ENCODE measurements around the gene RELN. TPM values are rescaled to one million over a fixed set of nuclear protein-coding genes. Genes with fewer than 3 reads are reported as not detected.

RELN gene
- total and polyA plus RNA-seq, 11 donors: 0.16 to 3.5 (median 1.3) TPM

- Histone ChIP-seq H3K9me3 (no peaks in the 10 kb centered on the region), H3K4me1 (no peaks in the 10 kb centered on the region), H3K27ac (no peak overlapping the region), H3K4me3 (no peak overlapping the region), H3K36me3 (no peaks in the 10 kb centered on the region), H3K27me3 (no peaks in the 10 kb centered on the region)
- DNase-seq (no peak), ATAC-seq (no peak)
- intact Hi-C loops (cut with DNase I): no loop called here
- TF ChIP-seq POLR2A (IDR thresholded peaks at IDR 0.05) (no peak), CTCF (IDR thresholded peaks at IDR 0.05) (no peak)
- WGBS, 4 donors: 23 to 41% (median 30%) methylated on average over 3 of the region's 3 CpGs
Measured at GRCh38 chr7:103889451-103889850, 100.0 kb downstream of the RELN start.

GRCh38 chr7:103888603-103889153 lies 100.8 kb downstream of the RELN start:
- Histone ChIP-seq H3K36me3 (no peaks in the 10 kb centered on the region), H3K27me3 (no peaks in the 10 kb centered on the region), H3K9me3 (no peaks in the 10 kb centered on the region), H3K4me1 (no peaks in the 10 kb centered on the region), H3K4me3 (no peak overlapping the region), H3K27ac (no peak overlapping the region)
- ATAC-seq (peak in 1 of 4 donors; percentile 33), DNase-seq (no peak)
- no peak for TF ChIP-seq CTCF (IDR thresholded peaks at IDR 0.05)
- TF ChIP-seq POLR2A (IDR thresholded peaks at IDR 0.05): no peak
- intact Hi-C loops (cut with DNase I): no loop called here
- WGBS, 4 donors: 21 to 29% (median 23%) methylated on average over 6 of the region's 6 CpGs

GRCh38 chr7:103887853-103888602 lies 101.4 kb downstream of the RELN start:
- Histone ChIP-seq H3K4me1 (no peaks in the 10 kb centered on the region), H3K9me3 (no peaks in the 10 kb centered on the region), H3K27me3 (no peaks in the 10 kb centered on the region), H3K36me3 (no peaks in the 10 kb centered on the region), H3K4me3 (no peak overlapping the region), H3K27ac (no peak overlapping the region)
- intact Hi-C loops (cut with DNase I): no loop called here
- DNase-seq (no peak), ATAC-seq (no peak)
- 64 to 80% (median 70%) methylated on average over 2 of the region's 2 CpGs for WGBS, 4 donors
- TF ChIP-seq POLR2A (IDR thresholded peaks at IDR 0.05): no peak
- TF ChIP-seq CTCF (IDR thresholded peaks at IDR 0.05): no peak

GRCh38 chr7:103887050-103887449 lies 102.4 kb downstream of the RELN start:
- DNase-seq (no peak), ATAC-seq (no peak)
- Histone ChIP-seq H3K9me3 (no peaks in the 10 kb centered on the region), H3K4me1 (no peaks in the 10 kb centered on the region), H3K27ac (no peak overlapping the region), H3K27me3 (no peaks in the 10 kb centered on the region), H3K36me3 (no peaks in the 10 kb centered on the region), H3K4me3 (no peak overlapping the region)
- intact Hi-C loops (cut with DNase I): no loop called here
- WGBS, 4 donors: 48 to 61% (median 55%) methylated on average over 3 of the region's 3 CpGs
- TF ChIP-seq CTCF (IDR thresholded peaks at IDR 0.05): no peak
- no peak for TF ChIP-seq POLR2A (IDR thresholded peaks at IDR 0.05)

Data from heart left ventricle (tissue), 16 donors.